ENCODE results near the gene PPP5C. TPM values are rescaled to one million over a fixed set of nuclear protein-coding genes. Genes with fewer than 3 reads are reported as not detected.

The PPP5C gene
- total RNA-seq, 4 donors from 2014 or later = 70.5 to 132 (median 88.8) TPM

- Histone ChIP-seq H3K27ac (no peak overlapping the region), H3K4me3 (no peak overlapping the region), H3K4me1 (peaks cover 0 to 8% (median 0%) of the 10 kb centered on the region in 4 donors), H3K9me3 (no peaks in the 10 kb centered on the region), H3K36me3 (no peaks in the 10 kb centered on the region), H3K27me3 (peaks cover 0 to 17% of the 10 kb centered on the region in 2 donors)
- TF ChIP-seq EP300 (IDR thresholded peaks at IDR 0.05) (no peak), POLR2A (IDR thresholded peaks at IDR 0.05) (no peak)
- 66 to 87% methylated on average over 2 of the region's 2 CpGs for WGBS, 2 donors
- DNase-seq (ENCODE audit: low spot score in 2 of 2) = no peak
These were observed 75.5 kb downstream of the PPP5C start for GRCh38 chr19:46422344-46422743.

DNA sequence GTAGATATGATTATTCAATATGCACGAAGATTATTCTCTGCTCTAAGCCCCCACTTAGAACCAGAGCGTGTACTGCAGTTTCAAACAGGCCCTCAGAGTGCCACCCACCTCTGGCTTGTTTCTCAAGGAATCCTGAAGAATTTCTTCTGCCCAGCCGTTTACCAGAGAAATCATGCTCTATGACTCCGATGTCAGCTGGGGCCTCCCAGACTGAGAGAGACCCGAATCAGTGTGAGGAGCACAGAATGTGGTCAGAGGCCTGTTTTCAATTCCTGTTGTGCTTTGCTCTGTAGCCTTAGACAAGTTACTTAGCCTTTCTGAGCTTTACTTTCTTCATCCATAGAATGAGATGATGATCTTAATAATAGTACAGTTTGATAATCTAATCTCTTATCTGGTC lies 76.3 kb downstream of the PPP5C start:
- WGBS, 2 donors = 55 to 72% methylated on average over 5 of the region's 5 CpGs
- no peak for TF ChIP-seq CTCF (IDR thresholded peaks at IDR 0.05)
- no peak for TF ChIP-seq POLR2A (IDR thresholded peaks at IDR 0.05)
- no peak for TF ChIP-seq EP300 (IDR thresholded peaks at IDR 0.05)
- H3K27me3 ChIP-seq = peaks cover 0 to 25% of the 10 kb centered on the region in 2 donors
- H3K4me1 ChIP-seq = peaks cover 0 to 9% (median 0%) of the 10 kb centered on the region in 4 donors
- no peak for DNase-seq (ENCODE audit: low spot score in 2 of 2)
- no peaks in the 10 kb centered on the region for H3K36me3 ChIP-seq
- no peak overlapping the region for H3K4me3 ChIP-seq
- no peaks in the 10 kb centered on the region for H3K9me3 ChIP-seq
- H3K27ac ChIP-seq = no peak overlapping the region

- no peak overlapping the region for H3K27ac ChIP-seq
These were observed 79.2 kb downstream of the PPP5C start for GRCh38 chr19:46426035-46426505.

GRCh38 chr19:46426506-46427162 lies 79.7 kb downstream of the PPP5C start:
- peaks cover 0 to 20% (median 4%) of the 10 kb centered on the region in 4 donors for H3K4me1 ChIP-seq
- WGBS, 2 donors = 4% methylated on average over 29 to 30 of the region's 32 CpGs
- H3K27ac ChIP-seq = no peak overlapping the region
- H3K9me3 ChIP-seq = no peaks in the 10 kb centered on the region
- H3K36me3 ChIP-seq = no peaks in the 10 kb centered on the region
- H3K4me3 ChIP-seq = peak overlapping the region; percentile 29 to 56 (median 38)
- TF ChIP-seq CTCF (IDR thresholded peaks at IDR 0.05) = no peak
- no peak for TF ChIP-seq EP300 (IDR thresholded peaks at IDR 0.05)
- TF ChIP-seq POLR2A (IDR thresholded peaks at IDR 0.05) = no peak
- DNase-seq (ENCODE audit: low spot score in 2 of 2) = peak in 1 of 2 donors; percentile 57
- H3K27me3 ChIP-seq = peaks cover 0 to 46% of the 10 kb centered on the region in 2 donors

More at GRCh38 chr19:46426035-46426505, 79.2 kb downstream of the PPP5C start:
- no peak for TF ChIP-seq CTCF (IDR thresholded peaks at IDR 0.05)
- no peak for TF ChIP-seq POLR2A (IDR thresholded peaks at IDR 0.05)
- no peak for TF ChIP-seq EP300 (IDR thresholded peaks at IDR 0.05)
- peaks cover 0 to 20% (median 4%) of the 10 kb centered on the region in 4 donors for H3K4me1 ChIP-seq
- no peaks in the 10 kb centered on the region for H3K9me3 ChIP-seq
- peak overlapping the region; percentile 29 to 56 (median 38) for H3K4me3 ChIP-seq
- WGBS, 2 donors = 1 to 13% methylated on average over 10 of the region's 10 CpGs
- H3K36me3 ChIP-seq = no peaks in the 10 kb centered on the region
- H3K27me3 ChIP-seq = peaks cover 0 to 41% of the 10 kb centered on the region in 2 donors
- no peak for DNase-seq (ENCODE audit: low spot score in 2 of 2)

DNA sequence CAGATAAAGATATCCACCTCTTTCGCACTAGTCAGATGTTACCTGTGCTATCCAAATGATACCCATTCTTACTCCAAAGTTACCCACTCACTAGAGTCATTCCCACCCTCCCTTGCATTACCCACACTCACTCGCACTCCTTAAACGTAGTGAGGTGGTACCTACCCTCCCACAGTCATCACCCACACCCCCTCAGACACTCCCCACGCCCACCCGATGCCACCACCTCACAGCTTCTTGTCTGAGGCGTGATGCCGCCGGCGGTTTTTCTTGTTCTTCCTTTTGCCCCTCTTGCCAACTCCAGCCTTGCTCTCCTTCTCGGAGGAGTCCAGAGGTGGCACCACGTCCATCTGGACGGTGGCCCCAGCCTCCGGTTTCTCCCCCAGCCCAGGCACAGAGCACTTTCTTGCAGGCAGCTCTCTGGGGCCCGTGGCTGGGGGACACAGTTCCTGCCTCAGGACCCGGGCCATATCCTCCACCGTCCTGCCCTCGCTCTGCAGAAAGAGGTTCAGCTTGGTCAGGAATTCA lies 80.7 kb downstream of the PPP5C start:
- peaks cover 0 to 49% of the 10 kb centered on the region in 2 donors for H3K27me3 ChIP-seq
- TF ChIP-seq POLR2A (IDR thresholded peaks at IDR 0.05) = no peak
- no peak for TF ChIP-seq CTCF (IDR thresholded peaks at IDR 0.05)
- TF ChIP-seq EP300 (IDR thresholded peaks at IDR 0.05) = no peak
- no peaks in the 10 kb centered on the region for H3K9me3 ChIP-seq
- H3K4me3 ChIP-seq = no peak overlapping the region
- 81 to 86% methylated on average over 17 of the region's 17 CpGs for WGBS, 2 donors
- peaks cover 0 to 20% (median 4%) of the 10 kb centered on the region in 4 donors for H3K4me1 ChIP-seq
- H3K36me3 ChIP-seq = no peaks in the 10 kb centered on the region
- H3K27ac ChIP-seq = no peak overlapping the region
- no peak for DNase-seq (ENCODE audit: low spot score in 2 of 2)

All from tibial nerve (tissue), 4 donors.